Activated naive CD4-positive, alpha-beta T cell treated with anti-CD3 and anti-CD28 coated beads, Interleukin-2, amount 50 U/mL, for 24 hours (primary cell): ENCODE measurements around the gene CDC37.
"Not testable (repeated sequence)": the region's sequence is repeated elsewhere in the genome, so short reads cannot be mapped to it uniquely, and the experiment has no call there.

ENCODE experiments used
- H3K27ac Mint-ChIP-seq: one replicate; pipeline ENCODE4 v1.8.0; 2021; ENCODE audit warnings: mild to moderate bottlenecking, mixed read lengths
- H3K27me3 Mint-ChIP-seq: one replicate; pipeline ENCODE4 v1.8.0; 2021; ENCODE audit warnings: mixed read lengths
- H3K36me3 Mint-ChIP-seq: one replicate; pipeline ENCODE4 v1.8.0; 2021; ENCODE audit warnings: mixed read lengths
- H3K4me1 Mint-ChIP-seq: one replicate; pipeline ENCODE4 v1.8.0; 2021; ENCODE audit warnings: mixed read lengths
- H3K4me3 Mint-ChIP-seq: one replicate; pipeline ENCODE4 v1.8.0; 2021; ENCODE audit warnings: mild to moderate bottlenecking, mixed read lengths
- H3K9me3 Mint-ChIP-seq: one replicate; pipeline ENCODE4 v1.8.0; 2021; ENCODE audit warnings: mixed read lengths

Gene CDC37

DNA sequence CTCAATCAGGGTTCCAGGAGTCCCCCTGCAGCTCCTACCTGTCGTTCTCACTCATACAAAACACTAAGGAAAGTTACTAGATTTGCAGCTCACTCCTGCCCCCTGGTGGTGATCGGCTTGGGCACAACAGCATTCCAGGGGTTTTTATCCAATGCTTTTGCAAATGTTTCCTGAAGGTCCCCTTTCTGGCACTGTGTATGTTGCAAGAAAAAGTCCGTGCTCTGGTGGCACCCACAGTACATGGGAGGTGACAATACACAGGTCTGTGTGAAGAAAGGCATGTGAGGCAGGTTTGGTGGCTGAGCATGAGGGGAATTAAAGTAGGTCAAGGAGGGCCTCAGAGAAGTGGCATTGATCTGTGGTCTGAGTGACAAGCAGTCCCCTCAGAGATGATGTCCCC is 14.4 kb downstream of the CDC37 start:
- peaks cover 4% of the 10 kb centered on the region for H3K4me1 Mint-ChIP-seq
- no peak overlapping the region for H3K27ac Mint-ChIP-seq
- no peaks in the 10 kb centered on the region for H3K27me3 Mint-ChIP-seq
- no peak overlapping the region for H3K4me3 Mint-ChIP-seq
- no peaks in the 10 kb centered on the region for H3K9me3 Mint-ChIP-seq
- peaks cover 4% of the 10 kb centered on the region for H3K36me3 Mint-ChIP-seq

DNA sequence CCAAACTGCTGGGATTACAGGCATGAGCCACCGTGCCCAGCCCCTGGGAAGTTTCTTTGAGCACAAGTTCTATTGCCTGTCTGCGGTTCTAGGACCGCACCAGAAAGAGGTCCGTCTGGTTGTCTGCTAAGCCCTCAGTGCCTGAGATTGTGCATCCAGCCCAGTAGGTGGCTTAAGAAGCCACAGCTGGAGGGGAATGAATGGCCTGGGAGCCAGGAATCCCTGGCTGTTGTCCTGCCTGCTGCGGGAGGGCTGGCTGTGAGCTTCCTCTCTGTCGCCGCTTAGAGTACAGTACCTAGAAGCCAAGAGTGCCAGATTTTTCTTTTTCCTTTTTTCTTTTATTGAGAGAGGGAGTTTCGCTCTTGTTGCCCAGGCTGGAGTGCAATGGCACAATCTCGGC is 18.8 kb downstream of the CDC37 start:
- Mint-ChIP-seq H3K36me3 (peaks cover 2% of the 10 kb centered on the region), H3K4me1 (peaks cover 16% of the 10 kb centered on the region), H3K4me3 (no peak overlapping the region), H3K9me3 (no peaks in the 10 kb centered on the region), H3K27ac (no peak overlapping the region), H3K27me3 (no peaks in the 10 kb centered on the region)

DNA sequence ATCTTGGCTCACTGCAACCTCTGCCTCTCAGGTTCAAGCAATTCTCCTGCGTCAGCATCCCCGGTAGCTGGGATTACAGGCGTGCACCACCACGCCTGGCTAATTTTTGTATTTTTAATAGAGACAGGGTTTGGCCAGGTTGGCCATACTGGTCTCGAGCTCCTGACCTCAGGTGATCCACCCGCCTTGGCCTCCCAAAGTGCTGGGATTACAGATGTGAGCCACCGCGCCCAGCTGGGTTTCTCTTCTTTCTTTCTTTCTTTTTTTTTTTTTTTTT is 20.2 kb downstream of the CDC37 start:
- H3K4me1 Mint-ChIP-seq: peaks cover 25% of the 10 kb centered on the region
- not testable (repeated sequence) for H3K9me3 Mint-ChIP-seq, H3K36me3 Mint-ChIP-seq, H3K4me3 Mint-ChIP-seq, H3K27ac Mint-ChIP-seq, H3K27me3 Mint-ChIP-seq

DNA sequence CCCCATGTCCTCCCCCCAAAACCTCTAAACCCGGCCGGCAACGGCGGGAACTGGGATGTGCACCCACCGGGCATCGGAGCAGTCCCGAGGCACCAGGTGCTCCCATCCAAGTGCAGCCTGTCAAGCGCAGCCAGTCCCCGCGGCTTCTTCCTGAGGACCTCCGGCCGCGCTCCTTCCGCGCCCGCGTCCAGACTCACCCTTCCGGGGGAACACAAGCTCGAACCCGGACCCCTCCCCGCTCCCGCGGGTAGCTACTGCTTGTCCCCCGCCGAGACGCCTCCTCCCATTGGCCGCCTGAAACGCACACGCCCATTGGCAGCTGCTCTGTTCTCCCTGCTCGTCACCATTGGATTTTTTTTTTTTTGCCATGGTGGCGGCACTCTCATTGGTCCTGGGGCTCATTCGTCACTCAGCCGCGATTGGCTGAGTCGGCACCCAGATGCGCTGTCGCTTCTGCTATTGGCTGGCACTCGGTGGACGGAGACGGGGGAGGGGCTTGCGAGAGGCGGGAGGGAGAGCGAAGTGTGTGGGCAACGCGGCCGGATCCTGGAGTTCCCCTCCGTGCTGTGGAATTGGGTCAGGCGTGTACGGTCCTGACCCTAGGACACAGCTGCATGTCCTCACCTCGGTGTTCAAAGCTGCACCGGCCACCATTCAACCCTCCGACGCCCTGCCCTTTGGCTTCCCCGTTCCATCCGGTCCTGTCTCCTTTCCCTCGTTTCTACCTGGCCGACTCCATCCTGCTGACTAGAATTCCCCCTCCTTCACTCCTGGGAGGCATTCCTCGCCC is 22.8 kb downstream of the CDC37 start, which contains the start of gene TYK2:
TYK2 (minus strand) TSS at position 260 of the 790 bp plus-strand sequence. CDS start 2,166 bp downstream, outside the sequence.
- Mint-ChIP-seq H3K27me3 (no peaks in the 10 kb centered on the region), H3K4me1 (peaks cover 28% of the 10 kb centered on the region), H3K9me3 (no peaks in the 10 kb centered on the region), H3K4me3 (peak within 1 kb of the TSS; percentile 92), H3K36me3 (peaks cover 5% of the 10 kb centered on the region), H3K27ac (peak within 1 kb of the TSS; percentile 90)

DNA sequence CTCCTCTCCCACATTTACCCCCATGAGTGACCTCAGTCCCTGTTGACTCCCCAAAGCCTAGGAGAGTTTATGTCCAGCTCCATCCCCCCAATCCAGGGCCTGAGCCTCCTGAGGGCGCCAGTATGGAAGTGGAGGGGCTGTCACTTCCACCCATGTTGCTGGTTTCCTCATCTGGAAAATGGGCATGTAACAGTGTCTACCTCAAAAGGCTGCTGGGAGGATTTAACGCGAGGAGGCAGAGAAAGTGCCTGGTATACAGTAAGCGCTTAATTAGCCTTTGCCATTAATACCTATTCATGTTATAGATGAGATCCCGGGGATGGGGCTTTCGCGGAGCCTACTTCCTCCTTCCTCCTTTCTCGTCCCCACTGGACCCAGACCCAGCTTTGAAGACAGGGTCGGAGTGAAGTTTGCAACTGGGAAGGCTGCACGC is 23.4 kb downstream of the CDC37 start:
- Mint-ChIP-seq H3K4me3 (peak overlapping the region; percentile 92), H3K4me1 (peaks cover 28% of the 10 kb centered on the region), H3K27ac (peak overlapping the region; percentile 65), H3K36me3 (peaks cover 8% of the 10 kb centered on the region), H3K9me3 (no peaks in the 10 kb centered on the region), H3K27me3 (no peaks in the 10 kb centered on the region)

DNA sequence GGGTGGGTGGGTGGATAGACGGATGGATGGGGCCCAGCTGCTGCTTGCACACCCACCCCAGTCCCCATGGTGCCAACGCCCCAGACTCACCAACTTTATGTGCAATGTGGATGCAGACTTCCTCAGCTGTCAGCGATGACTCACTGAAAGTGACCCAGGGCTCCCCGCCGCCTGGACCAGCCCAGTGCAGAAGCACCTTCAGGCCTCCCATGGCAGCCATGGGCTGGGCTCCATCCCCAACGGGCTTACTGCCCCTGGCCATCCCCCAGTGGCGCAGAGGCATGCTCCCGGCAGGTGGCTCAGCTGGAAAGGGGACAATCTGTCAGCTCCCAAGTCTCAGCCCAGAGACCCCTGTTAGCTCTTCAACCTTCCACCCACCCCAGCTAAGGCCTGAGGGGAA is 25.2 kb downstream of the CDC37 start:
- H3K9me3 Mint-ChIP-seq: no peaks in the 10 kb centered on the region
- no peak overlapping the region for H3K27ac Mint-ChIP-seq
- no peaks in the 10 kb centered on the region for H3K27me3 Mint-ChIP-seq
- H3K4me1 Mint-ChIP-seq: peaks cover 28% of the 10 kb centered on the region
- no peak overlapping the region for H3K4me3 Mint-ChIP-seq
- H3K36me3 Mint-ChIP-seq: peaks cover 8% of the 10 kb centered on the region

DNA sequence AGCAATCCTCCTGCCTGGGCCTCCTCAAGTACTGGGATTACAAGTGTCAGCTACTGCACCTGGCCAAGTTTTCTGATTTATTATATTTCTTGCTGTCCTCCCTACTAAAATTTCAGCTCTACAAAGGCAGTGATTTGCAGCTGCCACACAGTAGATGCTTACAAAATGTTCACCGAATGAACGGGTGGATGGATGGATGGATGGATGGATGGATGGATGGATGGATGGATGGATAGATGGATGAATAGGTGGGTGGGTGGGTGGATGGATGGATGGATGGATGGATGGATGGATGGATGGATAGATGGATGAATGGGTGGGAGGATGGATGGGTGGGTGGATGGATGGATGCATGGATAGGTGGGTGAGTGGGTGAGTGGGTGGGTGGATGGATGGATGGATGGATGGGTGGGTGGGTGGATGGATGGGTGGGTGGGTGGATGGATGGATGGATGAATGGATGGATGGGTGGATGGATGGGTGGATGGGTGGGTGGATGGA is 26.2 kb downstream of the CDC37 start:
- H3K27me3 Mint-ChIP-seq, H3K9me3 Mint-ChIP-seq, H3K27ac Mint-ChIP-seq, H3K36me3 Mint-ChIP-seq: not testable (repeated sequence)
- H3K4me3 Mint-ChIP-seq: peak overlapping the region; percentile 42
- H3K4me1 Mint-ChIP-seq: peaks cover 28% of the 10 kb centered on the region

DNA sequence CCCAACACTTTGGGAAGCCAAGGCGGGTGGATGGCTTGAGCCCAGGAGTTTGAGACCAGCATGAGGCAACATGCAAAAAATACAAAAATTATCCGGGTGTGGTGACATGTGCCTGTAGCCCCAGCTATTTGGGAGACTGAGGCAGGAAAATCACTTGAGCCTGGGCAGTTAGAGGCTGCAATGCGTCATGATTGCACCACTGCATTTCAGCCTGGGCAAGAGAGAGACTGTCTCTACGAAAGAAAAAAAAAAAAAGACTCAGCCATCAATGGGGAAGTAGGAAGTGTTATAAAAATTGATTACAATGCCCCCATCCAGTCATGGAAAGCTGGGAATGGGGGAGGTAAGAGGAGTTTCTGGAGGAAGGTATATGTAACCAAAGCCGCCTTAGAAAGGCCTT is 28.4 kb downstream of the CDC37 start:
- no peaks in the 10 kb centered on the region for H3K27me3 Mint-ChIP-seq
- peak overlapping the region; percentile 5 for H3K27ac Mint-ChIP-seq
- H3K9me3 Mint-ChIP-seq: no peaks in the 10 kb centered on the region
- H3K4me3 Mint-ChIP-seq: no peak overlapping the region
- H3K36me3 Mint-ChIP-seq: peaks cover 6% of the 10 kb centered on the region
- H3K4me1 Mint-ChIP-seq: peaks cover 15% of the 10 kb centered on the region

DNA sequence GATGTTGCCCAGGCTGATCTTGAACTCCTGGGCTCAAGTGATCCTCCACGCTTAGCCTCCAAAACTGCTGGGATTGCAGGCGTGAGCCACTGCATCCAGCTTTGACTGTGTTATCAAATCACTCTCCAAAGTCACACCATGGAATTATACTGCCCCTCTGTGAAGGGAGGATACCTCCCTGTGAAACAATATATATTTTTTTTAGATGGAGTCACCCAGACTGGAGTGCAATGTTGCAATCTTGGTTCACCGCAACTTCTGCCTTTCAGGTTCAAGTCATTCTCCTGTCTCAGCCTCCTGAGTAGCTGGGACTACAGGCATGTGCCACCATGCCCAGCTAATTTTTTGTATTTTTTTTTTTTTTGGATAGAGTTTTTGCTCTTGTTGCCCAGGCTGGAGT is 30.7 kb downstream of the CDC37 start:
- H3K36me3 Mint-ChIP-seq: peaks cover 6% of the 10 kb centered on the region
- H3K27ac Mint-ChIP-seq: no peak overlapping the region
- H3K4me1 Mint-ChIP-seq: peaks cover 3% of the 10 kb centered on the region
- no peak overlapping the region for H3K4me3 Mint-ChIP-seq
- no peaks in the 10 kb centered on the region for H3K27me3 Mint-ChIP-seq
- H3K9me3 Mint-ChIP-seq: no peaks in the 10 kb centered on the region

DNA sequence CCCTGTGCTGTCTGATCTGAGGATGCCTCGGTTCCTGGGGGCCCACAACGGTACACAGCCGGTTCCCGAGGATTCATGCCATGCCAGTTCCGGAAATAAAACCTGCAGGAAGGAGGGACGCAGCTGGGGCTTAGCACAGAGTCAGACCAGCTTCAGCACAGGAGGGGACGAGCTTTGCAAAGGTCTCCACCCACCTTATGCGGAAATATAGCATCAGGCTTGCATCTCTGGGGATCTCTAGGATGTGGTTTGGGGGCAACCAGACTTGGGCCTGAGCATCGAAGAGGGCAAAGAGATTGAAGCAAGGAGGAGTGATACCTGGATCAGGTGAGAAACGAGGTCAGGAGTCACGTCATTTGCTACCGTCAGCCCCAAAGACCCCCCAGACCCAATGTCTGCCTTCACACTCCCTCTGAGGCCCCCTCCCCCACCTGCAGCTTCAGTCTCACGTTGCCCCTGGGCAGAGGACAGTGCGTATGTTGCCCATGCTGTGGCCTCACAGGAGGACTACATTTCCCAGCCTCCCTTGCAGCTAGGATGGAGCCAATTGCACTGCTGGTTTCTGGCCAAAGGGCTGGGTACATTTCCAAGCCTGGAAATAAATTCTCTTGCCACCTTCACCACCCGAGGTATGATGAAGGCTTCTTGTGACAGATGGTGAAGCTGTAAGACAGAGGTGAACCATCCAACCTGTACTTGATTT is 35.1 kb downstream of the CDC37 start:
- no peak overlapping the region for H3K4me3 Mint-ChIP-seq
- peaks cover 2% of the 10 kb centered on the region for H3K36me3 Mint-ChIP-seq
- H3K27me3 Mint-ChIP-seq: no peaks in the 10 kb centered on the region
- no peaks in the 10 kb centered on the region for H3K4me1 Mint-ChIP-seq
- H3K27ac Mint-ChIP-seq: no peak overlapping the region
- H3K9me3 Mint-ChIP-seq: no peaks in the 10 kb centered on the region

DNA sequence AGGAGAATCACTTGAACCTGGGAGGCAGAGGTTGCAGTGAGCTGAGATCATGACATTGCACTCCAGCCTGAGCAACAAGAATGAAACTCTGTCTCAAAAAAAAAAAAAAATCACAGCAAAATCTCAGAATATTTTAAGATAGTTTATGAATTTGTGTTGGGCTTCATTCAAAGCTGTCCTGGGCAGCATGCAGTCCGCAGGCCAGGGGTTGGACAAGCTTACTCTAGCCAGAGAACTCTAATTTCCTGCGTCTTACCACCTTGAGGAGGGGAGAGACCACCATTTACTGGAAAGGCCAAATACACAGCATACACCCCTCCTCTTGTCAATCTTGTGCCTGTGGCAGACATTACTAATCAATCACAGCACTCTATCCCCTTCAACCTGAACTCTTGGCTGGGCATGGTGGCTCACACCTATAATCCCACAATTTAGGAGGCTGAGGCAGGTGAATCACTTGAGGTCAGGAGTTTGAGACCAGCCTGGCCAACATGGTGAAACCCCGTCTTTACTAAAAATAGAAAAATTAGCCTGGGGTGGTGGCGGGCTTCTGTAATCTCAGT is 36.3 kb downstream of the CDC37 start:
- not testable (repeated sequence) for H3K27me3 Mint-ChIP-seq, H3K27ac Mint-ChIP-seq, H3K36me3 Mint-ChIP-seq, H3K9me3 Mint-ChIP-seq, H3K4me3 Mint-ChIP-seq, H3K4me1 Mint-ChIP-seq

DNA sequence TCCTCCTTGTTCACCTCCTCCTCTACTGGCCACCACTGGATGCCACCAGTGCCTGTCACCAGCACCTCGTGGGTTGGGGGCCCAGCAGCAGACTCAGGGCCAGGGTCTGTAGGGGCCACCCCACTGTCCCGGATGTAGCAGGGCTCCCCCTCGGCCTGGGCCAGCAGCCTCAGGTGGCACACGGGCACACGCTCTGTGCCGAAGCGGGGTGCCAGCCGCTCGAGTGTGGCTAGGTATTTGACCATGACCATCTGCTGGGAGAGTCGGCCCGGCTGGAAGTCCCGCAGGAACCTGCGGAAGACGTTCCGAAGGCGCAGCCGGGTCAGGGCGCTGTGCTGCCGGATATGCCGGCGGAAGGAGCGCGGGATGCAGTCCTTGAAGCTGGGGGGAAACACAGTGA is 37.8 kb downstream of the CDC37 start:
- Mint-ChIP-seq H3K4me1 (no peaks in the 10 kb centered on the region), H3K36me3 (peaks cover 3% of the 10 kb centered on the region), H3K27ac (no peak overlapping the region), H3K9me3 (no peaks in the 10 kb centered on the region), H3K27me3 (no peaks in the 10 kb centered on the region), H3K4me3 (no peak overlapping the region)

DNA sequence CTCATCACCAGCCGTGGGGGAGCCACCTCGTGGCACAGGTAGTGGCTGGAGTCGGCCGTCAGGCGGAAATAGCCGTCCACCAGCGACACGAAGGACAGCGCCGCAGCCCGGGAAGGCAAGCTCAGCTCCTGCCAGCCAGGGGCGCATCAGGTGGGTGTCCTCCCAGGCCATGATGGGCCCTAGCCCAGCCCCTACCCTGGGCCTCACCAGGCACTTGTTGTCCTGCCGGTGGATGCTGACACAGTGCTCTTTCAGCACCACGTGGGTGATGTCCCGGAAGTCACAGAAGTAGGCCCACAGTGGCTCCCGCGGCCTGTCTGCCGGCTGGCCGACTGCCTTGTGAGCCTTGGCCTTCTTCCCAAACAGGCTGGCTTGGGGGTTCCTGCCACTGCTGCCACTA is 38.7 kb downstream of the CDC37 start:
- Mint-ChIP-seq H3K4me3 (no peak overlapping the region), H3K27ac (no peak overlapping the region), H3K4me1 (no peaks in the 10 kb centered on the region), H3K9me3 (no peaks in the 10 kb centered on the region), H3K27me3 (no peaks in the 10 kb centered on the region), H3K36me3 (peaks cover 3% of the 10 kb centered on the region)

DNA sequence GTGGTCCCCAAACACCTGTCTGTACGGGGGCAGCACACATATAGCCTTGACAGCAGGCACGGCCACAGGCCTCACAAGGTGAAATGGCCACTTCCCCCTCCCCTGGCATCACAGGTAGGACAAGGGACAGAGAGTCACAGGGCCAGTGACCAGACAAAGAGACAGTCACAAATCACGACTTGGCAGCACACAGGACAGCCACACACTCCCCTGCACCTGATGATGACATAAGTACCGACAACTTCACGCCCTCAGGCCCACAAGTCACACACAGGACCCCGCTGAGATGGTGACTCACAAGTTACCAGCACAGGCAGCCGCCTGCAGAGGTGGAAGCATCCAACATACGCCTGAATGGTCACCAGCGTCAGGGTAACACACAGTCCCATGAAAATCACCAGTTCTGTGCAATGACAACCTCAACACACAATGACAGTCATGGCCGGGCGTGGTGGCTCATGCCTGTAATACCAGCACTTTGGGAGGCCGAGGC is 39.5 kb downstream of the CDC37 start:
- Mint-ChIP-seq H3K9me3 (no peaks in the 10 kb centered on the region), H3K4me3 (no peak overlapping the region), H3K36me3 (peaks cover 3% of the 10 kb centered on the region), H3K27me3 (no peaks in the 10 kb centered on the region), H3K4me1 (no peaks in the 10 kb centered on the region), H3K27ac (no peak overlapping the region)

DNA sequence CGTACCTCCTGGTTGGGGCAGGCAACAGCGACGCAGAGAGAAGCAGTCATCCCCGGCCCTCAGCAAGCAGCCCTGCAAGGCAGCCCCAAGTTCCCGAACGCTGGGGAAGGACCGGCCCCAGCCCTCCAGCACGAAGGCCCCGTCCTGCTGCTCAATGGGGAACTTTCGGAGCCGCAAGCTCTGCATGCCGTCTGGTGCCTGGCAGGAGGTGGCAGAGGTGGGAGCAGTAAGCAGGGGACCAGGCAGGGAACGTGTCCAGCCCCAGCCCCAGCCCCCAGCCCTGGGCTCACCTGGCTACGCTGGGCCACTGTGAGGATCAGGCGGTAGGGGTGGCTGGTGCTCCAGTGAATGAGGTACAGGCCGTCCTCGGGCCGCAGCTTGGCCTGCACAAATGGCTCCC is 41.1 kb downstream of the CDC37 start:
- Mint-ChIP-seq H3K36me3 (peaks cover 3% of the 10 kb centered on the region), H3K4me3 (no peak overlapping the region), H3K27me3 (no peaks in the 10 kb centered on the region), H3K27ac (no peak overlapping the region), H3K9me3 (no peaks in the 10 kb centered on the region), H3K4me1 (no peaks in the 10 kb centered on the region)

DNA sequence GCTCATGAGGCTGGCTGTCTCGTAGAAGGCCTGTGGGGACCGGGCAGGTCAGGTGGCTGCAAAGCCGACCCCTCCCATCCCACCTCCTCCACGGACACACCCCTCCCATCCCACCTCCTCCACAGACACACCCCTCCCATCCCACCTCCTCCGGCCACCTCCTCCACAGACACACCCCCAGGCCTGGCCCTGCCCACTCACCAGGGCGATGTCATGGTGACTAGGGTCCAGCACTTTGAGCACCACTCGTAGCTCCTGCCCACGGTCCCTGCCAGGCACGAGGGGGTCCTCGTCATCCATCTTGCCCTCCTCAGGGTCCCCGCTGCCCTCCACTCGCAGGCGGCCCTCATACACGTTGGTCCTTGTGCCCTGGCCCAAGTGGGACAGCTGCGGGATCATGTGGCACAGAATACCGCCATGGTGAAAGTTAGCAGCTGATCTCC is 41.8 kb downstream of the CDC37 start:
- Mint-ChIP-seq H3K4me3 (no peak overlapping the region), H3K27me3 (no peaks in the 10 kb centered on the region), H3K4me1 (no peaks in the 10 kb centered on the region), H3K36me3 (peaks cover 3% of the 10 kb centered on the region), H3K9me3 (no peaks in the 10 kb centered on the region), H3K27ac (no peak overlapping the region)
